Body of pancreas (tissue), 4 donors: ENCODE measurements around the gene PTPRB.

Source experiments
- CTCF ChIP-seq, 7 experiments: fragments of 450-650 bp in 4 of 7; fragments of 200-600 bp in 3 of 7; sonication (generic) in 3 of 7; IDR thresholded peaks; one replicate each; pipeline ENCODE4 v1.5.1; 2016 to 2019; ENCODE audit warnings: antibody characterized with exemption in 7 of 7
- POLR2A ChIP-seq, 3 donors: fragments of 450-650 bp; IDR thresholded peaks; one replicate each; pipeline ENCODE4 v1.6.1; 2016; ENCODE audit warnings: antibody characterized with exemption in 3 of 3, mild to moderate bottlenecking in 2 of 3

- TF ChIP-seq CTCF (IDR thresholded peaks at IDR 0.05) (no peak), POLR2A (IDR thresholded peaks at IDR 0.05) (no peak)
These were observed 107.6 kb downstream of the PTPRB start for GRCh38 chr12:70529647-70530046.
